Omental fat pad (tissue), 4 donors: ENCODE results near the gene SOX18. TPM values are rescaled to one million over a fixed set of nuclear protein-coding genes. Genes with fewer than 3 reads are reported as not detected.

Experiments used
- ATAC-seq: fragments of 150-250 bp; one replicate; pipeline ENCODE4 v1.9.1; 2016; ENCODE audit warnings: mild to moderate bottlenecking, moderate library complexity; ENCODE audit not compliant: low FRiP score
- DNase-seq: peaks from one replicate; pipeline ENCODE4 v3.0.0-alpha.2; 2019; ENCODE audit warnings: low spot score
- CTCF ChIP-seq, 3 donors: fragments of 450-650 bp; IDR thresholded peaks; one replicate each; pipeline ENCODE4 v1.5.1; 2016 to 2017; ENCODE audit warnings: antibody characterized with exemption in 3 of 3, mild to moderate bottlenecking in 3 of 3, moderate library complexity in 2 of 3
- total RNA-seq, 4 donors: library from RNA; depleted of rRNA; stranded (reverse); fragments of >200 nt; gene quantifications; one replicate each; pipeline ENCODE4 v1.1.0, GENCODE V29; 2016

Gene SOX18
- total RNA-seq, 4 donors from 2014 or later, result 2.9 to 16.7 (median 7.7) TPM

GRCh38 chr20:64044484-64045247, 4.8 kb downstream of the SOX18 start:
- ATAC-seq, result peak; percentile 20
- no peak for DNase-seq
- TF ChIP-seq CTCF (IDR thresholded peaks at IDR 0.05), result no peak

- ATAC-seq, result no peak
Measured at GRCh38 chr20:64043768-64044167, 5.7 kb downstream of the SOX18 start.

DNA sequence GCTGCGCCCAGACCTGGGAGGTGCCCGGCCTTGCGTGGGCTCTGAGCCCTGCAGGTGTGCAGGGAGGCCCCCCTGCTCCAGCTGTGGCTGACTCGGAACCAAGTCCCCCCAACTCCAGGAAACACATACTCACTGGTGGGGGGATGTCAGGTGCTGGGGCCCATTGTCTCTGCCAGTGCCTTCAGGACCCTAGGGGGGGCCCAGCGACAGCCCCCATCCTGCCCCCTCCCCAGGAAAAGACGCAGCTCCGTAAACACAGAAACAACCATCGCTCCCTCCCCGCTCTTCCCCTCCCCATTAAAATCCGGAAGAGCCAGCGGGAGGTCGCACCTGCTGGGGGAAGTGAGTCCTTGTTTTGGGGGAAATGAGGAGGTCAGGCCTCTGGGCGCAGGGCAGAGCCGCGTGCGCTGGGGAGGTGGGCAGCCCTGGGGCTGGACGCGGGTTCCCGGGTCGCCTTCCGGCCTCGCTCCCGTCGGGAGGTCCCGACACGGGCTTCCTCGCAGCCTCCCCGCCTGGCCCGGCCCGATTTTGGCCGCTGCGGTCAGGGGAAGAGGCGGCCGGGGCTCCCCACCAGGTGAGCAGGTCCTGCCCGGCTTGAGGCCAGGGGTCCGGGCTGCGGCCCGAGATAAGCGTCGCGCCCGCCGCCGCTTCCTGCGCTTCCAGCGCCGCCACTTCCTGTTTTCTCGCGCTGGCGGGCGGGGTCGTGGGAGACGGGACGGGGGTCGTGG, 7.2 kb downstream of the SOX18 start:
- no peak for TF ChIP-seq CTCF (IDR thresholded peaks at IDR 0.05)
- no peak for DNase-seq
- ATAC-seq, result no peak

More at GRCh38 chr20:64043768-64044167, 5.7 kb downstream of the SOX18 start:
- TF ChIP-seq CTCF (IDR thresholded peaks at IDR 0.05), result no peak
- DNase-seq, result no peak

DNA sequence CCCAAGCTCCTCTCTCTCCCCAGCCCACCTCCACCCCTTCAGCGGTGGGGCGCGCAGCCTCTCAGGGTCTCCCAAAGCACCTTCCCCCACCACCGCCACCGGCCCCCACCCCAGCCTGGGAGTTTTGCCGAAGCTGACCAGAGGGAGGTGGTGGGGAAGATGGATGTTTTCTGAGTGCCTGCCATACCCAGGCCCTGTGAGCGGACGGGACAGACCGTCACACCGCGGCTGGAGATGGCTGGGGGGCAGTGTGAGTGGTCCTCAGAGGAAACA, 7.7 kb downstream of the SOX18 start:
- no peak for TF ChIP-seq CTCF (IDR thresholded peaks at IDR 0.05)
- ATAC-seq, result no peak

DNA sequence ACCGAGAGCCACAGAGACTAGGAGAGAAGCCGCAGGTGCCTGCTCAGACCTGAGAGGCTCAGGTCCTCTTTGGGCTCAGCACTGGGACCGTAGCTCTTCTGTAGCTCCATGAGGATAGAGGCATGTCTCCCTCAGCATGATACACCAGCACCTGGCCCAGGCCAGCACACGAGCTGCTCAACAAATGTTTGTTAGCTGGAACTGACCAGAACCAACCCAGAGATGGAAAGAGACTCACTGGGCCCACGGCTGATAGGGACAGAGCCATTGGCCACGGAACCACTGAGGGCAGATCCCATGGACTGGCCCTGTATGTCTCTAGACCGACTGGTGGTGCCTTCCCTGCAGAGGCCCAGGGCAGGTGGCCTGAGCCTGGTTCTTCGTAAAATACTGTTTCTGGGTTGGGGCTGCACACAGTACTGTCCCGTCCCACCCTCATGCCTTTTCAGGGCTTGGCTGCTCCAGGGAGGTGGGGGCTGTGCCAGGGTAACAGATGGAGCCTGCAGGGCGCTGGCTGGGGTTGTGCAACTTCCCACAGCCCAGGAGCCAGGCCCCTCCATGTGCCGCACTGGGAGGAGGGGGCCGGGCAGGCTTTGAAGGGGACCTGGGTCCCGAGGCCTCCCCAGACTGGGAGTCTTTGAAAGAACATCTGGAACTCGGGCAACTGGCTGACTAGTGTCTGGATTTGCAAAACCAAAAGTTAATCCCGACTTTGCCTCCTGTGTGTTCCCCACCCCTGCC, 8.2 kb downstream of the SOX18 start:
- DNase-seq (no peak), ATAC-seq (no peak)
- TF ChIP-seq CTCF (IDR thresholded peaks at IDR 0.05), result no peak

More for the DNA sequence above, 7.7 kb downstream of the SOX18 start:
- no peak for DNase-seq

DNA sequence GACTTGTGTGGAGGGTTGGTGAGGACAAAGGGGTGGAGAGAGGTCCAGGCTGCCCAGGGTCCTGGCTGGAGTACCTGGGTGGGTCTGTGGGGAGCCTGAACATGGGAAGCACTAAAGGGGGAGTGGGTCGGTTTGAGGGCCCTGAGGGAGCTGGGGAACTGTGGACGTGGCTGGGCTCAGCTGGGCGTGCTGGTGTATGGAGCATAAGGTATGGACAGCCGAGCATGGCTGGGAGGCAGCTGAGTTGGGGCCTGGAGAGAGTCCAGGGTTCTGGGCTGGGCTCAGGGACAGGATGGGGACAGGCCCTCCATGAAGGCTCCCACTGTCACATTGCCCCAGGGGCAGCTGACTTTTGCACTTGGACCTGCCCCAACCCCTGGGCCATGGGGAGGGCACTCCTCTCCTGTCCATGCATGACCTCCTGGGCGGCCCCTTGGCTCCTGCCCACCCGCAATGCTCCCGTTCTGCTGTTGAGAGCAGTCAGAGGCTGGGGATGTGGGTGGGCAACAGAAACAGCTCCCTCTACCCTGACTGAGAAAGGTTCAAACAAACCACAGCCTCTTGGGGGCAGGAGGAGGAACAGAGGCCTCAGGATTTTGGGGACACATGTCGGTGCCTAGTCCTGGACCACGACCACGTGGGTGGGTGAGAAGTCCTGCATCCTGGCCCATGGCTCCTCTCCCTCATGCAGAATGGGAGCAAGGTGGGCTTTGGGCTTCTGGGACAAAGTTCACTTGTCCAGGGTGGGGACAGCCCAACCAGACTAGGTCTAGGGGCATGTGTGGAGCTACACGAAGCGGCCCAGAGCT, 9.0 kb downstream of the SOX18 start:
- DNase-seq, result no peak
- TF ChIP-seq CTCF (IDR thresholded peaks at IDR 0.05), result no peak
- ATAC-seq, result no peak
